Lower lobe of right lung (tissue), 2 donors: ENCODE measurements around the gene CLDN12. TPM values are rescaled to one million over a fixed set of nuclear protein-coding genes. Genes with fewer than 3 reads are reported as not detected.

ENCODE experiments used
- ATAC-seq, 2 donors: fragments of 200-7000 bp; cut with Tn5 transposase; one replicate each; pipeline ENCODE4 v1.9.1; 2020 to 2022; ENCODE audit warnings: mild to moderate bottlenecking in 2 of 2, moderate library complexity in 2 of 2
- DNase-seq: peaks from one replicate; pipeline ENCODE4 v3.0.0-alpha.2; 2020
- H3K27ac ChIP-seq: fragments of 200-600 bp; one replicate; pipeline ENCODE4 v1.8.0; 2022
- H3K27me3 ChIP-seq: fragments of 200-600 bp; one replicate; pipeline ENCODE4 v1.8.0; 2022; ENCODE audit warnings: low read depth
- H3K36me3 ChIP-seq: fragments of 200-600 bp; one replicate; pipeline ENCODE4 v1.8.0; 2022; ENCODE audit warnings: mild to moderate bottlenecking
- H3K4me1 ChIP-seq: fragments of 200-600 bp; one replicate; pipeline ENCODE4 v1.8.0; 2022
- H3K4me3 ChIP-seq: fragments of 200-600 bp; one replicate; pipeline ENCODE4 v1.8.0; 2022; ENCODE audit warnings: mild to moderate bottlenecking
- H3K9me3 ChIP-seq: fragments of 200-600 bp; one replicate; pipeline ENCODE4 v1.8.0; 2022
- intact Hi-C: fragments of 100-400 bp; cut with DNase I; formaldehyde crosslinking; loops from one replicate; pipeline ENCODE4 v1.11.0; 2022
- total RNA-seq: library from RNA; stranded (reverse); fragmentation: NEBNext Ultra II Directional; extraction: Animal tissue kit (Norgen Biotek cat#: 25700); gene quantifications from one replicate; pipeline ENCODE4 v1.2.1, GENCODE V29; 2021
- TF ChIP-seq, protein P1 (sequence below): fragments of 200-600 bp; IDR thresholded peaks from one replicate; pipeline ENCODE4 v1.8.0; 2022; ENCODE audit warnings: antibody characterized with exemption, mild to moderate bottlenecking
- donor health status: DM: no; HTN: yes; CAD: no; lungs with severe emphysema.

The CLDN12 gene
- total RNA-seq, 1 donor from 2014 or later = 34.7 TPM

GRCh38 chr7:90407484-90407821, 4.2 kb downstream of the CLDN12 start:
- Histone ChIP-seq H3K9me3 (no peaks in the 10 kb centered on the region), H3K27me3 (no peaks in the 10 kb centered on the region), H3K4me3 (no peak overlapping the region), H3K36me3 (peaks cover 46% of the 10 kb centered on the region), H3K27ac (no peak overlapping the region), H3K4me1 (peaks cover 18% of the 10 kb centered on the region)
- TF ChIP-seq, protein P1, sequence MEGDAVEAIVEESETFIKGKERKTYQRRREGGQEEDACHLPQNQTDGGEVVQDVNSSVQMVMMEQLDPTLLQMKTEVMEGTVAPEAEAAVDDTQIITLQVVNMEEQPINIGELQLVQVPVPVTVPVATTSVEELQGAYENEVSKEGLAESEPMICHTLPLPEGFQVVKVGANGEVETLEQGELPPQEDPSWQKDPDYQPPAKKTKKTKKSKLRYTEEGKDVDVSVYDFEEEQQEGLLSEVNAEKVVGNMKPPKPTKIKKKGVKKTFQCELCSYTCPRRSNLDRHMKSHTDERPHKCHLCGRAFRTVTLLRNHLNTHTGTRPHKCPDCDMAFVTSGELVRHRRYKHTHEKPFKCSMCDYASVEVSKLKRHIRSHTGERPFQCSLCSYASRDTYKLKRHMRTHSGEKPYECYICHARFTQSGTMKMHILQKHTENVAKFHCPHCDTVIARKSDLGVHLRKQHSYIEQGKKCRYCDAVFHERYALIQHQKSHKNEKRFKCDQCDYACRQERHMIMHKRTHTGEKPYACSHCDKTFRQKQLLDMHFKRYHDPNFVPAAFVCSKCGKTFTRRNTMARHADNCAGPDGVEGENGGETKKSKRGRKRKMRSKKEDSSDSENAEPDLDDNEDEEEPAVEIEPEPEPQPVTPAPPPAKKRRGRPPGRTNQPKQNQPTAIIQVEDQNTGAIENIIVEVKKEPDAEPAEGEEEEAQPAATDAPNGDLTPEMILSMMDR = no peak
- DNase-seq (no peak), ATAC-seq (no peak)
- intact Hi-C loops = no loop called here

GRCh38 chr7:90408142-90408541, 4.9 kb downstream of the CLDN12 start:
- Histone ChIP-seq H3K4me3 (no peak overlapping the region), H3K4me1 (peaks cover 18% of the 10 kb centered on the region), H3K27ac (no peak overlapping the region), H3K36me3 (peaks cover 46% of the 10 kb centered on the region), H3K9me3 (no peaks in the 10 kb centered on the region), H3K27me3 (no peaks in the 10 kb centered on the region)
- TF ChIP-seq, protein P1 = no peak
- no peak for DNase-seq
- no peak for ATAC-seq
- intact Hi-C loops = no loop called here

DNA sequence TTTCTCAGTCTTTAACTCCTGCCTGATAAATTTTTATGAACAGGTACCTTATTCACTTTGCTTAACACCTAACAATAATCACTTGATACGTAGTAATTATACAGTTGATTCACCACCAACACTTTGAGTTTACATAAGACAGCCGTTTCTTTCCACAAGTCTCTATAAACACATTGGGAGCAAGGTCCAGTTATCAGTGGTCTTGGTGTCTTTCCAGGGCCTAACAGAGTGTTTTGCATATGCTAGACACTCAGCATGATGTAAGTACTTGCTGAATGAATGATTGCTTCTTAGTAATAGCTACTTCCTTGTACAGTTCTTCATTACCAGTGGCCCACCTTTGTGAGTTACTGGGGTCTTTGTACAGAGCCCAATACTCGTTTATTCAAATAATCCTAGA, 6.4 kb downstream of the CLDN12 start:
- Histone ChIP-seq H3K4me3 (no peak overlapping the region), H3K27ac (no peak overlapping the region), H3K27me3 (no peaks in the 10 kb centered on the region), H3K9me3 (no peaks in the 10 kb centered on the region), H3K36me3 (peaks cover 46% of the 10 kb centered on the region), H3K4me1 (peaks cover 11% of the 10 kb centered on the region)
- ATAC-seq = no peak
- TF ChIP-seq, protein P1 = no peak
- no peak for DNase-seq
- intact Hi-C loops = no loop called here

DNA sequence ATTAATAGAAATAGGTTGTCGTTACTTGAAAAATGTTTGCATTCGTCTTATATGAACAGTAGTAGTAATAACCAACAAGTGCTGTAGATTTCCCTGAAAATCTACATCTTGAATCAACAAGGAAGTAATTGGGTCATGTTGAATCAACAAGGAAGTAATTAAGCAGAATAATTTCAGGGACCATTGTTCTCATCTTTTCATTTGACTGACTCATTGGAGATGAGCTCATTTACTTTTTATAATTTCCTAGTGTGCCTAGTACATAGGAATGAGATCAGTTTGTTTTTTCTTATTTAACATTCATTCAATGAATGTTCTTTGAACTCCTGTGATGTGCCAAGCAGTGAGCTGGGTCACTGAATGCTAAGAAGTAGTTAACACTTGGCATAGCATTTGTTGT, 8.2 kb downstream of the CLDN12 start:
- intact Hi-C loops = no loop called here
- TF ChIP-seq, protein P1 = no peak
- H3K27me3 ChIP-seq = no peaks in the 10 kb centered on the region
- no peak overlapping the region for H3K27ac ChIP-seq
- no peaks in the 10 kb centered on the region for H3K9me3 ChIP-seq
- no peak overlapping the region for H3K4me3 ChIP-seq
- H3K4me1 ChIP-seq = peaks cover 4% of the 10 kb centered on the region
- peaks cover 34% of the 10 kb centered on the region for H3K36me3 ChIP-seq
- DNase-seq = no peak
- ATAC-seq = peak in 1 of 2 donors; percentile 18

DNA sequence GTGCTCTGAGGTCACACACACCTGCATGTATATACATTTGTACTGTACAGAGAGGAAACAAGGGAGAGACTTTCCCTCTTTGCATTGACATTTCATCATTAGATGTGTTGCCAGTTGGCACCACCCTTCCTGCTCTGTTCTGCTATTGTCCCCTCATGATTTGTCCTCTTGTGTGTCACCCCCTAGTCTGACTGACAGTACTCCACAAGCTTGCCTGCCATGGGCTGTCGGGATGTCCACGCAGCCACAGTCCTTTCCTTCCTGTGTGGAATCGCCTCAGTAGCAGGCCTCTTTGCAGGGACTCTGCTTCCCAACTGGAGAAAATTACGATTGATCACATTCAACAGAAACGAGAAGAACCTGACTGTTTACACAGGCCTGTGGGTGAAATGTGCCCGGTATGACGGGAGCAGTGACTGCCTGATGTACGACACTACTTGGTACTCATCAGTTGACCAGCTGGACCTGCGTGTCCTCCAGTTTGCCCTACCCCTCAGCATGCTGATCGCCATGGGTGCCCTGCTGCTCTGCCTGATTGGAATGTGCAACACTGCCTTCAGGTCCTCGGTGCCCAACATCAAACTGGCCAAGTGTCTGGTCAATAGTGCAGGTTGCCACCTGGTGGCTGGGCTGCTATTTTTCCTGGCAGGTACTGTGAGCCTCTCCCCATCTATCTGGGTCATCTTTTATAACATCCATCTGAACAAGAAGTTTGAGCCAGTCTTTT, 9.4 kb downstream of the CLDN12 start:
- peak; percentile 26 to 35 for ATAC-seq

More for the DNA sequence above, 9.4 kb downstream of the CLDN12 start:
- TF ChIP-seq, protein P1 = no peak
- no peak for DNase-seq
- Histone ChIP-seq H3K36me3 (peaks cover 23% of the 10 kb centered on the region), H3K27me3 (no peaks in the 10 kb centered on the region), H3K9me3 (no peaks in the 10 kb centered on the region), H3K4me3 (no peak overlapping the region), H3K27ac (no peak overlapping the region), H3K4me1 (no peaks in the 10 kb centered on the region)
- intact Hi-C loops = no loop called here
